Vagina (tissue), 2 donors: ENCODE measurements around the gene TMEM184B.

Experiments used
- POLR2A ChIP-seq, 2 donors: fragments of 450-650 bp; IDR thresholded peaks; one replicate each; pipeline ENCODE4 v1.6.1; 2017; ENCODE audit warnings: antibody characterized with exemption in 2 of 2, mild to moderate bottlenecking in 2 of 2, moderate library complexity in 2 of 2
- TF ChIP-seq, protein P1 (sequence below), 3 experiments: fragments of 450-650 bp in 2 of 3; fragments of 200-600 bp in 1 of 3; sonication (generic) in 1 of 3; IDR thresholded peaks; one replicate each; pipeline ENCODE4 v1.5.1; 2017 to 2019; ENCODE audit warnings: antibody characterized with exemption in 3 of 3, mild to moderate bottlenecking in 2 of 3, moderate library complexity in 2 of 3

DNA sequence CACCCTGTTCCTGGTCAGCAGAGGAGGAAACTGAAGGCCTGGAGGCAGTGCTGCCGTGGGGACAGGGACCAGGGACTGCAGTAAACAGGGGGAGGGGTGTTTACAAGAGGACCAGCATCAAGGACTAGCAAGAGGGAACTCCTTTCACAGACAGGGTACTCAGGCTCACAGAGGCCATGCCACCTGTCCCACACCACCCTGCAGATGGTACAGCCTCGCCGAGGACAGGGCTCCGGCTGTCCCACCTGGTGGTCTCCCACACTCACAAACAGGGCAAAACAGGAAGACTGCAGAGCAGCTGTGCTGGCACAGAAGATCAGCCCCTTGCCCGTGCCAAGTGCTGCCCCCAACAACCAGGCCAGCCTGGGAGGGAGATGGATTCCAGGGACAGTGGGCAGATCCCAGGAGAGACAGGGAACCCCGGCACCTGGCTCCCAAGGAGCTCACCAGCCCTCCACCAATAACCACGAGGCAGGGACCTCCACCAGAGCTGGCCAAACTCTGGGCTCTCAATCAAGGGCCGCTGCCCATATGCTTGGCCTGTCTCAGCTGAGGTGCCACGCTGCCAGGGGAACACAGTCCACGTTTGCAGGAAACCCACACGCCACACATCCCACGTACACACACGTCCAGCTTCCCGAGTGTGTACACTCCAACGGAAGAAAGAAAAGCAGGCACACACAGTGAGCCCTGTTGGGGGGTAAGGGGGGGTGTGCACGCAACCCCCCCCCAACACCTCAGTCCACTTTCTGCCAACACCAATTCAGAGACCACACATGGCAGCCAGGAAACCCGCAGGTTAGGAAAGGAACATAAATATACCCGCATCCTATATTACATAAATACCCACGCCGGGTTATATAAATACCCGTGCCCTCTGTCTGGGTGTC, 42.4 kb upstream of the TMEM184B start:
- TF ChIP-seq, protein P1, sequence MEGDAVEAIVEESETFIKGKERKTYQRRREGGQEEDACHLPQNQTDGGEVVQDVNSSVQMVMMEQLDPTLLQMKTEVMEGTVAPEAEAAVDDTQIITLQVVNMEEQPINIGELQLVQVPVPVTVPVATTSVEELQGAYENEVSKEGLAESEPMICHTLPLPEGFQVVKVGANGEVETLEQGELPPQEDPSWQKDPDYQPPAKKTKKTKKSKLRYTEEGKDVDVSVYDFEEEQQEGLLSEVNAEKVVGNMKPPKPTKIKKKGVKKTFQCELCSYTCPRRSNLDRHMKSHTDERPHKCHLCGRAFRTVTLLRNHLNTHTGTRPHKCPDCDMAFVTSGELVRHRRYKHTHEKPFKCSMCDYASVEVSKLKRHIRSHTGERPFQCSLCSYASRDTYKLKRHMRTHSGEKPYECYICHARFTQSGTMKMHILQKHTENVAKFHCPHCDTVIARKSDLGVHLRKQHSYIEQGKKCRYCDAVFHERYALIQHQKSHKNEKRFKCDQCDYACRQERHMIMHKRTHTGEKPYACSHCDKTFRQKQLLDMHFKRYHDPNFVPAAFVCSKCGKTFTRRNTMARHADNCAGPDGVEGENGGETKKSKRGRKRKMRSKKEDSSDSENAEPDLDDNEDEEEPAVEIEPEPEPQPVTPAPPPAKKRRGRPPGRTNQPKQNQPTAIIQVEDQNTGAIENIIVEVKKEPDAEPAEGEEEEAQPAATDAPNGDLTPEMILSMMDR (IDR thresholded peaks at IDR 0.05): no peak
- no peak for TF ChIP-seq POLR2A (IDR thresholded peaks at IDR 0.05)
